Measurements from ENCODE around the gene SULT1A2. TPM values are rescaled to one million over a fixed set of nuclear protein-coding genes. Genes with fewer than 3 reads are reported as not detected.

The SULT1A2 gene
- total and polyA plus RNA-seq, 2 of the 13 experiments (the other 11 are each of a cell fraction or from before 2014, with no cell fraction given): 33.0 to 34.2 TPM

DNA sequence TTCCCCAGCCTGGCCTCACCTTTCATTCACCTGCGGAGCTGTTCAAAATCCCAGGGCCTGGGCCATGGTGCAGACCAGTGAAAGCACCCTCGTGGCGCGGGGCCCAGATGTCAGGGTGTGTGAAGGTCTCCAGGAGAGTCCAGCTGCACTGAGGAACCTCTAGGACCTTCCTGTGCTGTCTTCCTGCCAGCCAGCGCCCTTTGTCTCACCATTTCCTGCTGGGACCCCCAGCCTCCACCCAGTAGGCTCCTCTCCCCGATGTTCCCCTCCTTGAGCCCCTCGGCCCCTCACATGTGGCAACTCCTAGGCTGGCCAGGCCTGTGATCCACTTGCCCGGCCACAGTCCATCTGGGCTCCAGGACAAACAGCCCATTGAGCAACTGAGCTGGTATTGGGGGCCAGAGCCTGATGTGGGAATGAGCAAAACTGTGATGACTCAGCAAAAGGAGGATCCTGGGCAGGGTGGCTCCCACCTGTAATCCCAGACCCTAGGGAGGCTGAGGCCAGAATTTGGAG lies 677 bp downstream of the SULT1A2 start (continued):
- TF ChIP-seq ARID2 (CRISPR knock-in tag; IDR thresholded peaks at IDR 0.05; ENCODE audit: borderline replicate concordance): no peak
- 0 out of 2 replicates have a peak, but pooled peaks have one; percentile 13 for TF ChIP-seq ATF7-NPFF (CRISPR knock-in tag; IDR thresholded peaks at IDR 0.05; ENCODE audit: low read depth)
- no peak for TF ChIP-seq SP1 (IDR thresholded peaks at IDR 0.05)
- TF ChIP-seq SP1 (CRISPR knock-in tag; IDR thresholded peaks at IDR 0.05): no peak
- TF ChIP-seq KDM2A (CRISPR knock-in tag; IDR thresholded peaks at IDR 0.05; ENCODE audit: borderline replicate concordance, low read depth): no peak
- TF ChIP-seq NR2F6 (IDR thresholded peaks at IDR 0.05): no peak; the same call in 1 of the 2 replicates
- no peak for TF ChIP-seq NR2F6 (CRISPR knock-in tag; IDR thresholded peaks at IDR 0.05)
- TF ChIP-seq, protein P1, sequence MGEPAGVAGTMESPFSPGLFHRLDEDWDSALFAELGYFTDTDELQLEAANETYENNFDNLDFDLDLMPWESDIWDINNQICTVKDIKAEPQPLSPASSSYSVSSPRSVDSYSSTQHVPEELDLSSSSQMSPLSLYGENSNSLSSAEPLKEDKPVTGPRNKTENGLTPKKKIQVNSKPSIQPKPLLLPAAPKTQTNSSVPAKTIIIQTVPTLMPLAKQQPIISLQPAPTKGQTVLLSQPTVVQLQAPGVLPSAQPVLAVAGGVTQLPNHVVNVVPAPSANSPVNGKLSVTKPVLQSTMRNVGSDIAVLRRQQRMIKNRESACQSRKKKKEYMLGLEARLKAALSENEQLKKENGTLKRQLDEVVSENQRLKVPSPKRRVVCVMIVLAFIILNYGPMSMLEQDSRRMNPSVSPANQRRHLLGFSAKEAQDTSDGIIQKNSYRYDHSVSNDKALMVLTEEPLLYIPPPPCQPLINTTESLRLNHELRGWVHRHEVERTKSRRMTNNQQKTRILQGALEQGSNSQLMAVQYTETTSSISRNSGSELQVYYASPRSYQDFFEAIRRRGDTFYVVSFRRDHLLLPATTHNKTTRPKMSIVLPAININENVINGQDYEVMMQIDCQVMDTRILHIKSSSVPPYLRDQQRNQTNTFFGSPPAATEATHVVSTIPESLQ (CRISPR knock-in tag; conservative IDR thresholded peaks at IDR 0.05): no peak
- no peak for TF ChIP-seq NCOA1 (CRISPR knock-in tag; IDR thresholded peaks at IDR 0.05)
- TF ChIP-seq, protein P2, sequence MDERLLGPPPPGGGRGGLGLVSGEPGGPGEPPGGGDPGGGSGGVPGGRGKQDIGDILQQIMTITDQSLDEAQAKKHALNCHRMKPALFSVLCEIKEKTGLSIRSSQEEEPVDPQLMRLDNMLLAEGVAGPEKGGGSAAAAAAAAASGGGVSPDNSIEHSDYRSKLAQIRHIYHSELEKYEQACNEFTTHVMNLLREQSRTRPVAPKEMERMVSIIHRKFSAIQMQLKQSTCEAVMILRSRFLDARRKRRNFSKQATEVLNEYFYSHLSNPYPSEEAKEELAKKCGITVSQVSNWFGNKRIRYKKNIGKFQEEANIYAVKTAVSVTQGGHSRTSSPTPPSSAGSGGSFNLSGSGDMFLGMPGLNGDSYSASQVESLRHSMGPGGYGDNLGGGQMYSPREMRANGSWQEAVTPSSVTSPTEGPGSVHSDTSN (CRISPR knock-in tag; IDR thresholded peaks at IDR 0.05): no peak
- no peak for TF ChIP-seq EHMT2 (IDR thresholded peaks at IDR 0.05; ENCODE audit: borderline replicate concordance, low read depth, low read length)
- no peak for TF ChIP-seq ZNF788 (CRISPR knock-in tag; IDR thresholded peaks at IDR 0.05; ENCODE audit: borderline replicate concordance)
- no peak for TF ChIP-seq ZXDC (CRISPR knock-in tag; IDR thresholded peaks at IDR 0.05)
- TF ChIP-seq GZF1 (CRISPR knock-in tag; IDR thresholded peaks at IDR 0.05): no peak
- peak; percentile 86; the same call in 1 of the 2 replicates for TF ChIP-seq ZNF746 (CRISPR knock-in tag; IDR thresholded peaks at IDR 0.05)
- TF ChIP-seq ZFY (CRISPR knock-in tag; IDR thresholded peaks at IDR 0.05): peak; percentile 74
- TF ChIP-seq, protein P3, sequence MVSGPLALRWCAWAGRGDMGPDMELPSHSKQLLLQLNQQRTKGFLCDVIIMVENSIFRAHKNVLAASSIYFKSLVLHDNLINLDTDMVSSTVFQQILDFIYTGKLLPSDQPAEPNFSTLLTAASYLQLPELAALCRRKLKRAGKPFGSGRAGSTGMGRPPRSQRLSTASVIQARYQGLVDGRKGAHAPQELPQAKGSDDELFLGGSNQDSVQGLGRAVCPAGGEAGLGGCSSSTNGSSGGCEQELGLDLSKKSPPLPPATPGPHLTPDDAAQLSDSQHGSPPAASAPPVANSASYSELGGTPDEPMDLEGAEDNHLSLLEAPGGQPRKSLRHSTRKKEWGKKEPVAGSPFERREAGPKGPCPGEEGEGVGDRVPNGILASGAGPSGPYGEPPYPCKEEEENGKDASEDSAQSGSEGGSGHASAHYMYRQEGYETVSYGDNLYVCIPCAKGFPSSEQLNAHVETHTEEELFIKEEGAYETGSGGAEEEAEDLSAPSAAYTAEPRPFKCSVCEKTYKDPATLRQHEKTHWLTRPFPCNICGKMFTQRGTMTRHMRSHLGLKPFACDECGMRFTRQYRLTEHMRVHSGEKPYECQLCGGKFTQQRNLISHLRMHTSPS (CRISPR knock-in tag; IDR thresholded peaks at IDR 0.05; ENCODE audit: low read depth): no peak; the same call in 1 of the 2 replicates
- TF ChIP-seq SRY (CRISPR knock-in tag; IDR thresholded peaks at IDR 0.05): peak; percentile 81; the same call in 1 of the 2 replicates
- TF ChIP-seq ZNF557 (CRISPR knock-in tag; IDR thresholded peaks at IDR 0.05): 0 out of 2 replicates have a peak, but pooled peaks have one; percentile 52
- TF ChIP-seq NFE2 (CRISPR knock-in tag; IDR thresholded peaks at IDR 0.05): peak; percentile 83
- no peak for TF ChIP-seq PHF21A (CRISPR knock-in tag; IDR thresholded peaks at IDR 0.05)
- no peak for TF ChIP-seq ZNF740 (CRISPR knock-in tag; IDR thresholded peaks at IDR 0.05)
- TF ChIP-seq MIXL1 (CRISPR knock-in tag; IDR thresholded peaks at IDR 0.05): no peak
- no peak for TF ChIP-seq ZNF713 (CRISPR knock-in tag; IDR thresholded peaks at IDR 0.05)
- no peak for TF ChIP-seq ZNF510 (CRISPR knock-in tag; IDR thresholded peaks at IDR 0.05; ENCODE audit: low read depth)
